Astrocyte of the spinal cord (primary cell): ENCODE results near the gene BNIP1.
"Not testable (repeated sequence)": the region's sequence is repeated elsewhere in the genome, so short reads cannot be mapped to it uniquely, and the experiment has no call there.

ENCODE experiments used
- DNase-seq: peaks from one replicate; pipeline ENCODE4 v3.0.0; 2011; ENCODE audit warnings: low read depth, low spot score
- H3K4me3 ChIP-seq: 2 replicates; pipeline ENCODE4 v1.5.1; 2011; ENCODE audit warnings: low read depth, mild to moderate bottlenecking, low read length, moderate library complexity
- CTCF ChIP-seq: IDR thresholded peaks from 2 replicates; pipeline ENCODE4 v1.5.1; 2012; ENCODE audit warnings: low read depth, mild to moderate bottlenecking, low read length, inconsistent platforms
- in situ Hi-C: cut with HindIII; loops from 2 replicates; pipeline ENCODE4 v1.10.0; 2017; ENCODE audit warnings: low sequenced_read_pairs

The BNIP1 gene

DNA sequence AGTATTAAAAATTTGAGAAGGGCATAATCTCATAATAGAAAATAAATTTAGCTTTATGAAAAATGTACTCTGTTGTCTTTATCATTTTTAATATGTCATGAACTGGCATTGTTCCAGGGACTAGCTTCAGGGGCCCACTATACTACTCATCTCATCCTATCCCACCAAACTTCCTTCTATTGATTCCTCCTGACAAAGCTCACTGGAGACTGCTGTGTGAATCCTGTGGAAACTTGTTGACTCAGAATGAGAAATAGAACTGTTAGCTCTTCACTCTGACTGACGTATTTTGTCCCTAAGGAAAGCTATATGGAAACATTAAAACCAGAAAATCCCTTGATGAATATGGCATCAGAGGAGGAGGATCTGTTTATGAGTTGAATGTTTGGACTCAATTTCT is 29.8 kb upstream of the BNIP1 start:
- no peak for TF ChIP-seq CTCF
- DNase-seq: no peak
- H3K4me3 ChIP-seq: no peak overlapping the region
- in situ Hi-C loops: no loop called here

DNA sequence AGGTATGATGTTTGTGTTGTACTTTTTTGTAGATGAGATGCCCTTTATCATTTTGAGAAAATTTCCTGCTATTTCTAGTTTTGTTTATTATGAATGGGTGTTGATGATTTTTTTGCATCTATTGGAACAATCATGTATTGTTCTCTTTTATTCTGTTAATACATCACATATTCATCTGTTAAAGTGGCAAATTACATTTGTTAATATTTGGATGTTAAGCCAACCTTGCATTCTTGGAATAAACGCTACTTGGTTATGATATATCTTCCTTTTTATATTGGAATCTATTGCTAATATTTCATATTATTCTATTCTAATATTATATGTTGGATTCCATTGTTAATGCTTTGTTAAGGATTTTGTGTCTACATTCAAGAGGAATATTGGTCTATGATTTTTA is 24.6 kb upstream of the BNIP1 start:
- no peak for TF ChIP-seq CTCF
- no peak overlapping the region for H3K4me3 ChIP-seq
- DNase-seq: no peak
- in situ Hi-C loops: no loop called here

DNA sequence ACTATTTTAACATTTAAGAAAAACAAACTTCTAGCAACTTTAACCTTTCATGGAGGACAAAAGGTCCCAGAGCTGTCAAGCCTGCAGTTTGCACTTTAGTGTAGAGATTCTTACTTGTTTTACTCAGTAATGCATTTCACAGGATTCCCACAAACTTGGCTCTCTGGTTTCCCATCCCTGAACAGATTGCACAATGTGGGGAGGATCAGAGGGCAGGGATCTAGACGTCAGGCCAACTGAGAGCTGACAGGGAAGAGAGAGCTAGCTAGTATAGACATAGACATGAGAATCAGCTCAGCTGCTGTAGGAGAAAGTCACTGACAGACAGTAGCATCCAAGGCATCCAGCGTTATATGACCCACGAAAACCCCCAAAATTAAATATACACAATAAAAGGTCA is 20.9 kb upstream of the BNIP1 start:
- H3K4me3 ChIP-seq: no peak overlapping the region
- DNase-seq: no peak
- in situ Hi-C loops: no loop called here
- TF ChIP-seq CTCF: no peak

DNA sequence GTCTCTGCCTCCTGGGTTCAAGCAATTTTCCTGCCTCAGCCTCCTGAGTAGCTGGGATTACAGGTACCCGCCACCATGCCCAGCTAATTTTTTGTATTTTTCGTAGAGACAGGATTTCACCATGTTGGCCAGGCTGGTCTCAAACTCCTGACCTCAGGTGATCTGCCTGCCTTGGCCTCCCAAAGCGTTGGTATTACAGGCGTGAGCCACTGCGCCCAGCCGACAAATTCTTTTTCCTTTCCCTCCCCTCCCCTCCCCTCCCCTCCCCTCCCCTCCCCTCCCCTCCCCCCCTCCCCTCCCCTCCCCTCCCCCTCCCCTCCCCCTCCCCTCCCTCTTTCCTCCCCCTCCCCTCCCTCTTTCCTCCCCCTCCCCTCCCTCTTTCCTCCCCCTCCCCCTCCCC is 12.2 kb upstream of the BNIP1 start:
- in situ Hi-C loops, DNase-seq, H3K4me3 ChIP-seq: not testable (repeated sequence)

GRCh38 chr5:173138707-173139106 is 5.6 kb upstream of the BNIP1 start:
- in situ Hi-C loops: no loop called here
- TF ChIP-seq CTCF: no peak

DNA sequence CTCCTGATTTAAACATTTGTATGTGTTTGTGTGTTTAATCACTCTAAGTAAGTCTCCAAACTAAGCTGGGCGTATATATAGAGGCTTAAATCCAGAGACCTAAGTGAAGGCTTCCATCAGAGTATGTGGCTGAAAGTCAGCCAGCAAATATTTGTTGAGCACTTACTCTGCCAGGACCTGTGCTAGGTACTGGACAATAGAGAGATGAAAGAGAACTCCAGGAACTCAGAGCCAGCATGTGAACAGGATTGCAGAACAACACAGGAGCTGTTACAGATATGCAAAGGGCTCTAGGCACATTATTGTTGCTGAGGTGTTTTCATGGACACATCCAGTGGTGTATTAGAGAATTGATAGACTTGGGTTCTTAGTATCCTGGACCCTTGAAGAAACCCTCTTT is 4.7 kb upstream of the BNIP1 start:
- no peak for DNase-seq
- in situ Hi-C loops: no loop called here
- no peak for TF ChIP-seq CTCF
- H3K4me3 ChIP-seq: no peak overlapping the region

More at GRCh38 chr5:173138707-173139106, 5.6 kb upstream of the BNIP1 start:
- DNase-seq: no peak
- no peak overlapping the region for H3K4me3 ChIP-seq

DNA sequence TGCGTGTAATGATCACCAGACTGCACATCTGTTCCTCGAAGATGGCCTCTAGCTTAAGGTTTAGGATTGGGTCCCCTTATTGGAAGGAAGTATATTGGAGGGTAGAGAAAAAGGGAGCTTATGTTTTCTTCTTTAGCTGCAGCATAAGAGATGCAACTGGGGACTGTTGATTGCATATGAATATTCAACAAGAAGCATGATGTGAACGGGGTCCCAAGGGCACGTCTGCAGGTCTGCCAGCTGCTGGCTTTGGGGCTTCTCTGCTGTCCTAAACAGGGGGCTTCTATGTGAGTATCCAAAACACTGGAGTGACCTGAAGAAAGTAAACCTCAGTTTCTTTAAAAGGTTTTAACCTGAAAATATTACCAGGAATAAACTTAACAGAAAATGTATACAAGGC is 3.6 kb upstream of the BNIP1 start:
- in situ Hi-C loops: no loop called here
- TF ChIP-seq CTCF: no peak
- DNase-seq: no peak
- no peak overlapping the region for H3K4me3 ChIP-seq
